NT2/D1 (cell line): ENCODE results near the gene OR51B6.

ENCODE experiments used
- SUZ12 ChIP-seq: IDR thresholded peaks from 2 replicates; pipeline ENCODE4 v1.6.1; 2011; ENCODE audit not compliant: insufficient read length, insufficient read depth; ENCODE audit errors: extremely low read depth
- YY1 ChIP-seq: IDR thresholded peaks from 2 replicates; pipeline ENCODE4 v1.6.1; 2011; ENCODE audit not compliant: insufficient read length, insufficient read depth
- ZNF274 ChIP-seq: IDR thresholded peaks from 2 replicates; pipeline ENCODE4 v1.6.1; 2011; ENCODE audit warnings: mild to moderate bottlenecking, low read depth, low read length

DNA sequence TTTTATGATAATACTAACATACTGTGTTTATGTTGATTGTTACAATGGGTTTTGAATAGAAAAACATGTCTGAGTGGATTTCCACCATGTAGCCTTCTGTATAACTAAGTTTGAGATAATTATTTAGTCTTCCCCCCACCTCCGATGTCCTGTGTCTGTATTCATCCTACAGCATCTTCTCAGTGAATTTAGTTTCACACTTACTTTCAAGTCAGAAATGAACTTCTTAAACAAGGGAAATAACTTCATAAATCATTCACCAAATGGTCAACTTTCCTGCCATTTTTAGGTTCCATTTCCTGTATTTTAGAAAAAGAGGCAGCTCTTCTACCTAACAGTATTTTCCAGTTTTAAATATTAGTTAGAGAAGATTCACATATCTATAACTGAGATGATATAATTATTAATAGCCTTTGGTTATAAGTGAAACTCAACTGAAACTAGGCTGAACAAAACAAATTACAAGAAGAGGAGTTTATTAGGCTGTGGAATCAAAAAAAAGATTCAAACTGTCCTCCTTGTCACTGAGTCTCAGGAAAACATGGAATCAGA is 11.5 kb upstream of the OR51B6 start:
- TF ChIP-seq ZNF274, result no peak
- TF ChIP-seq YY1, result no peak
- TF ChIP-seq SUZ12, result no peak
